HEK293T (cell line): ENCODE results near the gene TMEM98.
"Not testable (repeated sequence)": the region's sequence is repeated elsewhere in the genome, so short reads cannot be mapped to it uniquely, and the experiment has no call there.

Experiments
- CTBP1 ChIP-seq: fragments of 450-650 bp; IDR thresholded peaks from 2 replicates; pipeline ENCODE4 v1.6.1; 2016; ENCODE audit warnings: borderline replicate concordance
- FOXA1 ChIP-seq: fragments of 450-650 bp; IDR thresholded peaks from 2 replicates; pipeline ENCODE4 v1.6.1; 2016; ENCODE audit warnings: mild to moderate bottlenecking
- FOXM1 ChIP-seq: fragments of 450-650 bp; IDR thresholded peaks from 2 replicates; pipeline ENCODE4 v1.6.1; 2017; ENCODE audit warnings: mild to moderate bottlenecking, borderline replicate concordance
- LEF1 ChIP-seq: fragments of 450-650 bp; IDR thresholded peaks from 2 replicates; pipeline ENCODE4 v1.6.1; 2017; ENCODE audit warnings: mild to moderate bottlenecking, borderline replicate concordance

- not testable (repeated sequence) for TF ChIP-seq CTBP1, FOXA1, LEF1, FOXM1
These were observed 40.5 kb upstream of the TMEM98 start for GRCh38 chr17:32887410-32887809.
